Sciatic nerve (tissue), 2 donors: ENCODE data around the gene RHOG. TPM values are rescaled to one million over a fixed set of nuclear protein-coding genes. Genes with fewer than 3 reads are reported as not detected.
"Not testable (repeated sequence)": the region's sequence is repeated elsewhere in the genome, so short reads cannot be mapped to it uniquely, and the experiment has no call there.

ENCODE experiments used
- ATAC-seq: fragments of 200-7000 bp; cut with Tn5 transposase; one replicate; pipeline ENCODE4 v1.9.1; 2020; ENCODE audit warnings: mild to moderate bottlenecking, moderate library complexity
- DNase-seq: peaks from one replicate; pipeline ENCODE4 v3.0.0-alpha.2; 2020; ENCODE audit warnings: low spot score
- intact Hi-C: fragments of 100-400 bp; cut with DNase I; formaldehyde crosslinking; loops from one replicate; pipeline ENCODE4 v1.14.2; 2022
- total RNA-seq: library from RNA; stranded (reverse); fragmentation: NEBNext Ultra II Directional; extraction: Animal tissue kit (Norgen Biotek cat#: 25700); gene quantifications from one replicate; pipeline ENCODE4 v1.2.1, GENCODE V29; 2021
- donor health status: DM: no; HTN: no; CAD: no.
- donor health status: DM: no; HTN: no; CAD: no.

The RHOG gene
- total RNA-seq, 1 donor from 2014 or later = 50.6 TPM

- DNase-seq, intact Hi-C loops, ATAC-seq: not testable (repeated sequence)
These were observed 20.2 kb upstream of the RHOG start for GRCh38 chr11:3860898-3861393.

GRCh38 chr11:3860375-3860774 is 19.6 kb upstream of the RHOG start:
- ATAC-seq = no peak
- intact Hi-C loops = no loop called here
- DNase-seq = no peak

DNA sequence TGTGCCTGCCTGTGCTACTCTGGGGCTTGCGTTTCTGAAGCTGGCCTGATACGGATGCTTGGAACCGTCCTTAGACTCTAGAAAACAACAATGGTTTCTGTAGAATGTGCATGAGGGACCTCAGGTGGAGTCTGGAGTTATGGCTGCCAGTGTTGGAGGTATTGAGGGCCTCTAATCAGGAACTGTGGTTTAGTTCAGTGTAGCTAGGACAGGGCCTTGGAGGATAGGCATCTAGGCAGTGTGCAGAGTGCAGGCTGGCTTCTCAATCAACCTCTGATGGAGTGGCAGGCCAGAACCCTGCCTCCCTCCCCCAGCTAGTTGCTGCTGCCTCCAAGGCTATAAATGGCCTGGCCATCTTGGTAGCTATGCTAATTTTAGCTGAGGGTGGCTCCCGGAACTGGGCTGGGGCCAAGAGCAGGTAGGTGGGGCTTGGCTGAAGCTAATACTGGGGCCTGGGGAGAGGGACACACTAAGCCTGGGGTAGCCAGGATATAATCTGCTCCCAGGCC is 18.7 kb upstream of the RHOG start:
- no peak for DNase-seq
- no peak for ATAC-seq
- intact Hi-C loops = no loop called here

DNA sequence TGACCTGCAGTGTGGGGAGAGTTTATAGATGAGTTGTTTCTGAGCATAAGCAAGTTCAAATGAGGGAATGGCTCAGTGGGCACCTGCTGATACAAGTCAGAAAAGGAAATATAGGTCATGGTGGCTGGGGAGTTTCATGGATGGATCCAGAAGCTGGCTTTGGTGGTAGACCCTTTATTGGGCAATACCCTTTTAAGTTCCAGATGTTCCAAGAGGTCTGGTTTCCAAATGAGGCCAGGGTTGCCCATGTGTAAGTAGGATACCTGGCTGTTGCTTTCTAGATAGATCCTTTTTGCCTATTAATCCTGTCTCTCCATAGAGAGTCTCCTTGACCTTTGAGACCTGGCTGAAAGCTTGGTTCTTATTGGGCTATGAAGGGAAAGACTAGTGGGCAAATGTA is 16.9 kb upstream of the RHOG start:
- no peak for ATAC-seq
- DNase-seq = no peak
- intact Hi-C loops = no loop called here

GRCh38 chr11:3856856-3857553 is 16.2 kb upstream of the RHOG start:
- no peak for DNase-seq
- no peak for ATAC-seq
- intact Hi-C loops = no loop called here

DNA sequence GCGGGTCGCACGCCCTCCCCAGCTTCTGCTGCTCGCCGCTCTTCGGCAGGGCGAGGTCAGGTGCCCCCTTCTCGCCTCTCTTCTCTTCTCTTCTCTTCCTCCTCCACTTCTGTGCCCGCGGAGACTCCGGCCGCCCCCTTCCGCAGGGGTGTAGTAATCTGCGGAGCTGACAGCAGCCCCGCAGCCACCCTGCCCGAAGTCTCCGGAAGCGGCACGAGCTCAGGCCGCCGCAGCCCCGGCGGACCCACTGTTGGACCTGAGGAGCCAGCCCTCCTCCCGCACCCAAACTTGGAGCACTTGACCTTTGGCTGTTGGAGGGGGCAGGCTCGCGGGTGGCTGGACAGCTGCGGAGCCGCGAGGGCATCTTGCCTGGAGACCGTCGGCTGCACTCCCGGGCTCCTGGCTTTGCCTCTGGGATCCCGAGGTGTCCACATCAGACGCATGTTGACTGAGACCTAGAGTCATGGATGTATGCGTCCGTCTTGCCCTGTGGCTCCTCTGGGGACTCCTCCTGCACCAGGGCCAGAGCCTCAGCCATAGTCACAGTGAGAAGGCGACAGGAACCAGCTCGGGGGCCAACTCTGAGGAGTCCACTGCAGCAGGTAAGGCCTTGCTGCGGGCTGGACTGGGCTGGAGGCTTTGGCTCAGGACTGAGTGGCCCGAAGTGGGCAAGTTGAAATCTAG is 15.2 kb upstream of the RHOG start:
- peak; percentile 61 for DNase-seq
- intact Hi-C loops = loop anchor here (2.0 kb wide), 1 partner anchor 217 kb away; no protein-coding TSS in a partner anchor
- ATAC-seq = peak; percentile 17

- ATAC-seq (peak; percentile 97), DNase-seq (peak; percentile 98)
- intact Hi-C loops = loop anchor here (2.0 kb wide), 1 partner anchor 218 kb away; no protein-coding TSS in a partner anchor
These were observed 14.4 kb upstream of the RHOG start, which contains the start of gene STIM1 for GRCh38 chr11:3854977-3855807. Gene STIM1 (plus strand): TSS chr11:3855664. CDS start chr11:3856271, 607 bp downstream.

DNA sequence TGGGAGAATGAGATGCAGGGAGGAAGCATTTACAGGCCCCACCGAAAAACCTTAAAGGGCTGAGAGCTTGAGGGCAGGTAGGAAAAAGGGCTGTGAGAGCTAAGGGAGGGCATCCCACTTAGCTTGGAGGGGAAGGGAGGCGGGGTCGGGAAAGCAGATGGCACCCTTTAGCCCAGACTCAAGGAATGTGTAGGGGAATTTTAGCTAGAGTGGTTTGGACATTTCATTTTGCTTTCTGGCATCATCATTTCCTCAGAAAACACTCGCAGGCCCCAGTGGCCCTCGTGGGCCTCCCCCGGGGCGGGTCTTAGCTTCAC is 13.9 kb upstream of the RHOG start:
- intact Hi-C loops = loop anchor here (2.0 kb wide), 1 partner anchor 218 kb away; no protein-coding TSS in a partner anchor
- no peak for DNase-seq
- ATAC-seq = peak; percentile 10

- peak; percentile 15 for ATAC-seq
- peak; percentile 65 for DNase-seq
- intact Hi-C loops = loop anchor here (2.0 kb wide), 1 partner anchor 219 kb away; no protein-coding TSS in a partner anchor
These were observed 13.3 kb upstream of the RHOG start for GRCh38 chr11:3853899-3854659.

GRCh38 chr11:3853545-3853842 is 12.7 kb upstream of the RHOG start:
- DNase-seq = no peak
- intact Hi-C loops = no loop called here
- ATAC-seq = no peak

DNA sequence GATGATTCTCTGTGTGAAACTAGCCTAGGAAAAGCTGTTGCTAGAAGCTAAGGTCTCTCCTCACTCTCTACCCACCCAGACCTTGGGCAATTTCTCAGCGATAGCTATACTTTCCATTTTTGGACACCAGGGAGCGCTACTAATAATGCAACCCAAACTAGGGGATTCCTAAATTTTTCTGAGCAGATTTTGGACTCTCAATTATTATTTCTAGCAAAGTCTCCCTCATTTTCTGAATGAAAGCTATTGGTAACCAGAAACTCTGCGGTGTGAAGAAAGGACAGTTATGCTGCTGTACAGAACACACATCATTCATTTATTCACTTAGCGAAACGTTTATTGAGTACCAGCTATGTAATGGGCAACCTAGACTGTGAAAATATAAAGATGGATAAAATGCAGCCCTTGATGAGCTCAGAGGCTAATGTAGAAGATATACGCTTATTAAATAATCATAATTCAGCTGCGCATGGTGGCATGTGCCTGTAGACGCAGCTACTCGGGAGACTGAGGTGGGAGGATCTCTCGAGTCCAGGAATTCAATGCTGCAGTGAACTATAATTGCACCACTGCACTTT is 8.6 kb upstream of the RHOG start:
- DNase-seq = no peak
- intact Hi-C loops = no loop called here
- ATAC-seq = peak; percentile 65

GRCh38 chr11:3845670-3846069 is 4.9 kb upstream of the RHOG start:
- DNase-seq (no peak), ATAC-seq (no peak)
- intact Hi-C loops = no loop called here

DNA sequence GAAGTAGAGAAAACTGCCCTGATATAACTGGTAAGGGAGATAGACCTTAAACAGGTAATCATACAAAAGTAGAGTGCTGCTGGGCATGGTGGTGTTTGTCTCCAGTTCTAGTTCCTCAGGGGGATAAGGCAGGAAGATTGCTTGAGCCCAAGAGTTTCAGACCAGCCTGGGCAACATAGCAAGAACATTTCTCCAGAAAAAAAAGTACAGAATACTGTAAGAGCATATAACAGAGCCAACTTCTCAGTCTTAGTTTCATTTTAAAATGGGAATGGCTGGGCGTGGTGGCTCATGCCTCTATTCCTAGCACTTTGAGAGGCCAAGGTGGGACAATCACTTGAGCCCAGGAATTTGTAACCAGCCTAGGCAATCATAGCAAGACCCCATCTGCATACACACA is 4.5 kb upstream of the RHOG start:
- ATAC-seq (no peak), DNase-seq (no peak)
- intact Hi-C loops = no loop called here

- ATAC-seq = no peak
- intact Hi-C loops = no loop called here
These were observed 2.6 kb upstream of the RHOG start for GRCh38 chr11:3843326-3843725.

GRCh38 chr11:3841426-3842350 is 929 bp upstream of the RHOG start:
- peak; percentile 86 for ATAC-seq
- intact Hi-C loops = no loop called here
- peak; percentile 92 for DNase-seq

More at GRCh38 chr11:3843326-3843725, 2.6 kb upstream of the RHOG start:
- no peak for DNase-seq

GRCh38 chr11:3840004-3840869 is 522 bp downstream of the RHOG start:
- intact Hi-C loops = no loop called here
- no peak for ATAC-seq
- no peak for DNase-seq
